Astrocyte of the spinal cord (primary cell): Measurements from ENCODE around the gene CEP41.

Source experiments
- DNase-seq: peaks from one replicate; pipeline ENCODE4 v3.0.0; 2011; ENCODE audit warnings: low read depth, low spot score
- H3K4me3 ChIP-seq: 2 replicates; pipeline ENCODE4 v1.5.1; 2011; ENCODE audit warnings: low read depth, mild to moderate bottlenecking, low read length, moderate library complexity
- in situ Hi-C: cut with HindIII; loops from 2 replicates; pipeline ENCODE4 v1.10.0; 2017; ENCODE audit warnings: low sequenced_read_pairs
- TF ChIP-seq, protein P1 (sequence below): IDR thresholded peaks from 2 replicates; pipeline ENCODE4 v1.5.1; 2012; ENCODE audit warnings: low read depth, mild to moderate bottlenecking, low read length, inconsistent platforms

CEP41 gene

DNA sequence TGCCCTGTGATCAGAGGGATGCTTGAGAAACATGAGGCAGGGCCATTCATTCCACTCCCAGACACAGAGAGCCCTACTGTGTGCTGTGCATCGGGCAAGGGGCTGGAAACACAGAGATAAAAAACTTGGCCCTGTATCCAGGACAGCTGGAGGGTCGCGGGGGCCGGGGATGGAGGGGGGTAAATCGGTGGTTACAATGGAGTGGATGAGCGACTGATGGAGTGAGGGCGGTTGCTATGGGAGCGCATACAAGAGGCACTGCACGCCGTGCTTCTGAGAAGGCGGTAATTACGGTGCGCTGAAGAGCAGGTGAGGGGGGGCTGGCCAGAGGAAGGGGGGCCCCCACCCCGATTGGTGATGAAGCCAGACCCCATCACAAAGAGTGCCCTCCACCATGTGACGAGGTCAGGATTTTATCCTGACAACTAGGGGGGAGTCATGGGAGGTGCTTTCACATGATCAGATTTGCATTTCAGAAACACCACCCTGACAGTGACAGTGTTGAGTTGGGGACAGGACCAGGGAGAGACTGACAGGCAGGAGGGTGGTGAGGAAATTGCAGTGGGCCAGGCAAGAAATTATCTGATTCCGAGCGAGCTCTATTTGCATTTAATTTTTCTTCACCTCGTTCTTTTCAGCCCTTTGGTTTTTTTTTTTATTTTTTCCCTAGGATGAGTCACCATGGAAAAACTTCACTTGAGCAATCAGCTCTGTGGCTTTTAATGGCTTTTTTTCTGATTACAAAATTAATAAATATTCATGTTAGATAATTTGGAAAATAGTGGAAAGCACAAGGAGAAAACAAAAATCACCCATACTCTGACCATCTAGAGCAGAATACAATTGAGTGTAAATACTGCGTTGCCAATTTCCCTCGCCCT is 88.4 kb downstream of the CEP41 start:
- DNase-seq = peak; percentile 74
- in situ Hi-C loops = no loop called here
- peak overlapping the region; percentile 14 for H3K4me3 ChIP-seq
- TF ChIP-seq, protein P1, sequence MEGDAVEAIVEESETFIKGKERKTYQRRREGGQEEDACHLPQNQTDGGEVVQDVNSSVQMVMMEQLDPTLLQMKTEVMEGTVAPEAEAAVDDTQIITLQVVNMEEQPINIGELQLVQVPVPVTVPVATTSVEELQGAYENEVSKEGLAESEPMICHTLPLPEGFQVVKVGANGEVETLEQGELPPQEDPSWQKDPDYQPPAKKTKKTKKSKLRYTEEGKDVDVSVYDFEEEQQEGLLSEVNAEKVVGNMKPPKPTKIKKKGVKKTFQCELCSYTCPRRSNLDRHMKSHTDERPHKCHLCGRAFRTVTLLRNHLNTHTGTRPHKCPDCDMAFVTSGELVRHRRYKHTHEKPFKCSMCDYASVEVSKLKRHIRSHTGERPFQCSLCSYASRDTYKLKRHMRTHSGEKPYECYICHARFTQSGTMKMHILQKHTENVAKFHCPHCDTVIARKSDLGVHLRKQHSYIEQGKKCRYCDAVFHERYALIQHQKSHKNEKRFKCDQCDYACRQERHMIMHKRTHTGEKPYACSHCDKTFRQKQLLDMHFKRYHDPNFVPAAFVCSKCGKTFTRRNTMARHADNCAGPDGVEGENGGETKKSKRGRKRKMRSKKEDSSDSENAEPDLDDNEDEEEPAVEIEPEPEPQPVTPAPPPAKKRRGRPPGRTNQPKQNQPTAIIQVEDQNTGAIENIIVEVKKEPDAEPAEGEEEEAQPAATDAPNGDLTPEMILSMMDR = no peak

DNA sequence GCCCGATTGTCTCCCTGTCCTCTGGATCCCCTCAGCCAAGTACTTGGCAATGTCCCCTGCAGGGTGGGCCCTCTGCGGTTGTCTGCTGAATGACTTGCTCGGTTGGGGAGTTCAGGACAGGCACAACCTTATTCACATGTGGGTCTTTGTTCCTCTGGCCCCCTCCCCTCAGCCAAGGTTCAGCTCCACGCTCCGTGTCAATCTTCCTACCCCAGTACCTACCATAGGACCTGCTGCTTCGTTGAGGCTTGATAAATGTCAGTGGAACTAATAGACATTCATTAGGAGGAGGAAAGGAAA is 89.1 kb downstream of the CEP41 start:
- in situ Hi-C loops = no loop called here
- DNase-seq = no peak
- H3K4me3 ChIP-seq = no peak overlapping the region
- TF ChIP-seq, protein P1 = no peak

DNA sequence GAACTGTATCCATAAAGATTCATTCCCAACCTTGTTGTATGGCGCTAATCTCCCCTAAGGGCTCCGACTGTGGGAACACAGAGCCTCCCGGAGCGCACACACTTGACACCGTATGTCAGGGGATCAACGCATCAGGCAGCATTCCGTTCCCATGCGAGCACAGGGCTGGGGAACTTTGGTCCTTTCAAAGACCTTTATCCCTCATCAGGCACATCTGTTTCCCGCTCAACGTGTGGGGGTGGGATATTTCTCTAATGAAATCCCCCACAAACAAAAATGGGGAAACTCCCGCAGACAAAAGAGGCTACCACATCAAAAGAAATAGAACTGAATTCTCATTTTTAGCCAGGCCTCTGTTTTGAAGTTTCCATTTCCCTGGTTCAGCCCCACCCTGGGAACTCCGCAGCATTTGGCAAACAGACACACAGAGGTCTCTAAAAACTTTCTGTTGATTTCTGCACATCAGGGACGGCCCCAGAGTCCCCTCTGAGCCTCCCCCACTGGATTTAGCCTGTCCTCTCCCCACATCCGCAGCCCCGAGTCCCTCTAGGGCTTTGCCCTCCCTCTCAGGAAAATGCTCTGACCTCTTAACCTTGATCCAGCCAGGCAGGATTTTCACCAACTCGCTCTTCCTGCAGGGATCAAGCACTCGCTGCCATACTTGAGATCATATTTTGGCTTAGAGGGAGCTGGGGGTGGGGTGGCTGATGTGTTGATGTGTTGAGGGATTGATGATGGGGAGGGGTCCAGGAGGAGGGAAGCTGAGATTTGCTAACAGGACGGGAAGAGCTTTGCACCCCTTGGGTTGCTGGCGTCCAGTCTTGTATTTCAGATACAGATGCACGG is 89.6 kb downstream of the CEP41 start:
- H3K4me3 ChIP-seq = no peak overlapping the region
- in situ Hi-C loops = no loop called here
- TF ChIP-seq, protein P1 = no peak
- no peak for DNase-seq

DNA sequence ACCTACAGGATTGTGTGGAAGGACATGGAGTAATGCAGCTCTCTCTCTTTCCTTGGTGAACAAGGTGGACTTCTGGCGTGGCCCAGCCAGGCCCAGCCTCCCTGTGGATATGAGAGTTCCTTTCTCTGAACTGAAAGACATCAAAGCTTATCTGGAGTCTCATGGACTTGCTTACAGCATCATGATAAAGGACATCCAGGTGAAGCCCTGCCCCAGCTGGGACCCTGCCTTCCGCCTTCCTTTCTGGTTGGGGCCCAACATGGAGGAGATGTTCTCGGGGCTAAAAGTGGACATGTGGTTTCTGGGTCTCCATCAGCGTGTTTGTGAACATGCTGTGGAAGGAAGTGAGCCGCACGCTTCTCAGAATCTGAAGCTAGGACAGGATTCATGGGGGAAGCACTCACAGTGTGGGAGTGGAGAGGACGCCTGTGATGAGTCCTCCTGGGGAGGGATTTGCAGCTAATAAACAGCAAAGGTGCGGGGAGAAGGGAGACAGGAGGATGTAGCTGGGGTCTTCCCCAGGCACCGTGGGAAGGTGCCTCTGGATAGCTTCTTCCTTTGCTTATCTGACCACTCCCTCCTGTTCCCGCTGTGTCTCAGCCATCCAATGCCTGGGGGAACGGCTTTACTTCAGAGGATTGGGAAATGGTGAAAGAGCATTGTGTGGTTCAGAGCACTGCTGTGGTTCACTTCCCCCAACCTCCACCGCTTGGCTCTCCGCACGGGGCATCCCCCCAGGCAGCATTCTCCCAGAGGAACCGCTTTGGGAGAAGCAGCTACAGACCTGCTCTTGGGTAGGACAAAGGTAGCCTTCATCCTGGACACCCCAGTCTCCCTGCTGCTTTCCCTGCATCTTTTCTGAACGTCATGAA is 90.7 kb downstream of the CEP41 start:
- DNase-seq = no peak

DNA sequence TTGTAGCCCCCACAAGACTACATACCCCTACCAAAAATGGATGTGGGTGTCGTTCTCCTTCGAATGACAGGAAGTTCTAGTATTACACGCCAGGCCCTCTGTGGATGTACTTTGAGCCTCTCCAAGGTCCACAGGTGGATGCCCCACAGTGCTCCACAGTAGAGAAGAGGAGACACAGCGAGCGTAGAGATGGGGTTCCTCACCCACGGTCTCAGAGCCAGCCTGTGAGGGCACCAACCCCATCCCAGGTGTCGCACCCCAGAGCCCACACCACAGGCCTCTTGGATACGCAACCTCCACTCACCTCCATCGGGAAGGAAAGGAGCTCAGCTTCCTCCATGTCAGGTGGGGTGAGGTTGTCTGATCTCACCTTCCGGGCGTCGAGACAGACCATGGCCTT is 93.9 kb downstream of the CEP41 start:
- TF ChIP-seq, protein P1 = no peak
- H3K4me3 ChIP-seq = no peak overlapping the region
- DNase-seq = no peak
- in situ Hi-C loops = no loop called here

More for the DNA sequence above, 90.7 kb downstream of the CEP41 start:
- TF ChIP-seq, protein P1 = no peak
- H3K4me3 ChIP-seq = no peak overlapping the region
- in situ Hi-C loops = no loop called here
